K562 (cell line): ENCODE data around the gene MADCAM1. TPM values are rescaled to one million over a fixed set of nuclear protein-coding genes. Genes with fewer than 3 reads are reported as not detected.

Experiments
- AFF4 ChIP-seq: sonication (generic); formaldehyde crosslinking; IDR thresholded peaks from 2 replicates; pipeline ENCODE4 v1.8.0; 2023; ENCODE audit warnings: mild to moderate bottlenecking, missing genetic modification reagents
- ARID4B ChIP-seq: sonication (generic); formaldehyde crosslinking; IDR thresholded peaks from 2 replicates; pipeline ENCODE4 v1.8.0; 2022; ENCODE audit warnings: mild to moderate bottlenecking, missing genetic modification reagents
- COPS2 ChIP-seq: fragments of 450-650 bp; conservative IDR thresholded peaks from 2 replicates; pipeline ENCODE4 v1.6.1; 2016; ENCODE audit warnings: mild to moderate bottlenecking, moderate library complexity
- ETV1 ChIP-seq: fragments of 450-650 bp; conservative IDR thresholded peaks from 2 replicates; pipeline ENCODE4 v1.6.1; 2016; ENCODE audit warnings: missing genetic modification characterization, control low read depth, low read depth, missing compliant biosample characterization
- KDM5B ChIP-seq: fragments of 200-600 bp; sonication (generic); IDR thresholded peaks from 2 replicates; pipeline ENCODE4 v1.6.1; 2012; ENCODE audit warnings: low read depth, mild to moderate bottlenecking, moderate library complexity, low read length, control low read depth, inconsistent platforms; ENCODE audit not compliant: insufficient replicate concordance
- NCOA2 ChIP-seq, 2 experiments: fragments of 450-650 bp; IDR thresholded peaks; 2 replicates each; pipeline ENCODE4 v1.6.1; 2018; ENCODE audit warnings: mild to moderate bottlenecking in 2 of 2, moderate library complexity in 1 of 2; ENCODE audit not compliant: partially characterized antibody in 2 of 2
- PHF8 ChIP-seq: fragments of 200-600 bp; sonication (generic); IDR thresholded peaks from 2 replicates; pipeline ENCODE4 v1.6.1; 2012; ENCODE audit warnings: mixed run types, mild to moderate bottlenecking, inconsistent platforms, low read length, moderate library complexity, borderline replicate concordance
- POU5F1 ChIP-seq: fragments of 150-350 bp; IDR thresholded peaks from 2 replicates; pipeline ENCODE4 v1.6.1; 2014; ENCODE audit warnings: borderline replicate concordance, low read length, low read depth, mild to moderate bottlenecking; ENCODE audit not compliant: partially characterized antibody
- TCF3 ChIP-seq: sonication (generic); formaldehyde crosslinking; IDR thresholded peaks from 2 replicates; pipeline ENCODE4 v1.4.0; 2020; ENCODE audit warnings: mild to moderate bottlenecking, missing genetic modification reagents
- TCF7L2 ChIP-seq: fragments of 150-350 bp; IDR thresholded peaks from 2 replicates; pipeline ENCODE4 v1.6.1; 2016; ENCODE audit warnings: low read depth, mild to moderate bottlenecking, low read length, moderate library complexity
- TEAD1 ChIP-seq, 2 experiments: fragments of 450-650 bp in 1 of 2; sonication (generic) in 1 of 2; formaldehyde crosslinking; IDR thresholded peaks; 2 replicates each; pipeline versions ENCODE4 v1.4.0 to v1.8.0; 2020 to 2022; ENCODE audit warnings: mild to moderate bottlenecking in 2 of 2, missing genetic modification reagents in 1 of 2
- YBX1 ChIP-seq: fragments of 450-650 bp; IDR thresholded peaks from 2 replicates; pipeline ENCODE4 v1.7.1; 2016; ENCODE audit warnings: mild to moderate bottlenecking
- ZFP91 ChIP-seq: sonication (generic); formaldehyde crosslinking; IDR thresholded peaks from 2 replicates; pipeline ENCODE4 v1.8.0; 2022; ENCODE audit warnings: mild to moderate bottlenecking, missing genetic modification reagents
- ZNF165 ChIP-seq: fragments of 250-450 bp; sonication (Bioruptor Pico); IDR thresholded peaks from 2 replicates; pipeline ENCODE4 v1.4.0; 2020; ENCODE audit warnings: borderline replicate concordance
- ZNF24 ChIP-seq: fragments of 450-650 bp; IDR thresholded peaks from 2 replicates; pipeline ENCODE4 v1.6.1; 2016
- ZNF311 ChIP-seq: fragments of 250-450 bp; sonication (Bioruptor Pico); IDR thresholded peaks from 2 replicates; pipeline ENCODE4 v1.4.0; 2020; ENCODE audit warnings: mild to moderate bottlenecking, moderate library complexity
- ZNF586 ChIP-seq: fragments of 450-650 bp; formaldehyde crosslinking; conservative IDR thresholded peaks from 2 replicates; pipeline ENCODE4 v1.4.0; 2020; ENCODE audit warnings: mild to moderate bottlenecking, moderate library complexity
- ZNF77 ChIP-seq: fragments of 250-450 bp; sonication (Bioruptor Pico); IDR thresholded peaks from 2 replicates; pipeline ENCODE4 v1.5.0; 2020
- ZNF79 ChIP-seq: fragments of 250-450 bp; sonication (Bioruptor Pico); IDR thresholded peaks from 2 replicates; pipeline ENCODE4 v1.4.0; 2020; ENCODE audit warnings: low read depth, mild to moderate bottlenecking, moderate library complexity
- polyA plus RNA-seq, 8 experiments: library from polyadenylated mRNA; depleted of rRNA in 4 of 8; stranded (reverse) in 5 of 8; unstranded in 3 of 8; fragments of >200 nt; fragmentation: Nextera tagmentation in 2 of 8; fragmentation: Illumina TruSeq in 1 of 8; extraction: Ambion mirVana in 2 of 8; extraction: Trizol in 1 of 8; gene quantifications; 2 replicates each; pipeline versions ENCODE4 v1.2.1 to v1.2.3, GENCODE V29; 2011 to 2014; ENCODE audit warnings: inconsistent platforms in 1 of 8, missing spikeins in 1 of 8
- total RNA-seq, 7 experiments: library from RNA; depleted of rRNA in 6 of 7; stranded (reverse); fragments of >200 nt in 6 of 7; fragmentation: Illumina TruSeq in 2 of 7; extraction: Trizol in 2 of 7; gene quantifications; 2 replicates each; pipeline versions ENCODE4 v1.2.1 to v1.2.3, GENCODE V29; 2011 to 2021; ENCODE audit warnings: low replicate concordance in 1 of 7

Gene MADCAM1
- total and polyA plus RNA-seq, 9 of the 15 experiments (the other 6 are each of a cell fraction or from before 2014, with no cell fraction given): 0.09 to 0.36 (median 0.09) TPM; not detected in 6

GRCh38 chr19:495402-496111 is 729 bp upstream of the MADCAM1 start (continued):
- TF ChIP-seq ARID4B (CRISPR knock-in tag) (no peak), ZNF586 (CRISPR knock-in tag) (no peak), ZNF24 (0 out of 2 replicates have a peak, but pooled peaks have one; percentile 29), ZFP91 (CRISPR knock-in tag) (no peak), ZNF77 (CRISPR knock-in tag) (no peak), AFF4 (CRISPR knock-in tag) (no peak), POU5F1 (no peak), COPS2 (no peak), YBX1 (no peak), TCF7L2 (no peak), PHF8 (no peak), KDM5B (no peak), ETV1 (tag) (no peak), ZNF165 (CRISPR knock-in tag) (no peak), TEAD1 (CRISPR knock-in tag; IDR thresholded peaks at IDR 0.05) (no peak), ZNF311 (CRISPR knock-in tag) (no peak), NCOA2 (IDR thresholded peaks at IDR 0.05; ENCODE audit: partially characterized antibody in 2 of 2) (no peak), TCF3 (CRISPR knock-in tag) (no peak), ZNF79 (CRISPR knock-in tag) (no peak)
